CD4-positive, alpha-beta T cell treated with Interleukin-21 for 1 hour (primary cell): Measurements from ENCODE around the gene MCF2L2.
"Not testable (repeated sequence)": the region's sequence is repeated elsewhere in the genome, so short reads cannot be mapped to it uniquely, and the experiment has no call there.

Source experiments
- DNase-seq: peaks from one replicate; pipeline ENCODE4 v3.0.0-alpha.2; 2020

MCF2L2 gene

DNA sequence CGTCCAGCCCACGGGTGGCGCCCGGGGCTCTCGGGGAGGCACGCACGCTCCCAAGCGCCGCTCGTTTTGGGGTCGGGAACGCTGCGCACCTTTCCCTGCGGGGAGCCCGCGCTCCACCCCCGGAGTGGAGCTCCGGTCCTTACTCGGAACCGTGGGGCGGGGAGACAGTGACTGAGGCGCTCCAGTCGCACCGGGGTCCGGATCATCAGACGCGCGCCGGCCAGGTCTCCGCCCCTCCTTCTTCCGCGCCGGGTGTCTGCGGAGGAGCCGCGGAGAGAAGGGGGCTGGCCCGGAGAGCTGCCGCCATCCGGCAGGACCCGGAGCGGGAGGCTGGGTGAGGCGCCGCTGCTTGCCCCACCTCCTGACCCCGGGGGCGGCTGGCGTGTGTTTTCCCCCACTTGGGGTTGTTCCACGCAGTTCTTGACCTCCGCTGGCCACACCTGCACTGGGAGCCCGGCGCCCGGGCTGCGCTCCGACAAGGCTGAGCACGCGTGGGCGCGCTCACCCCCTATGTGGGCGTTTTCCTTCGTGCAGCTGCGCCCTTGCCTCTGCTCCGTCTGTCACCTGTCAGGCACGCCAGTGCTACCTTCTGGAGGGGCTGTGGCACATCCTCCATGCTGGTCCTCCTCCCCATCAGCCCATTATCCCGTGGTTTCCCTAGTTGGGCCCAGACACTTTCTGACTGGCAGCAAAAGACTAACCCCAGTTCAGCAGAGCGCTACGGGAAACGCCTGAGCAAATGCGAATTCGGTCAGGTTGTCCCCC is at the start of gene MCF2L2:
Gene MCF2L2, minus strand, starts transcription at position 173 of the 765 bp plus-strand sequence. CDS start 642 bp downstream, outside the sequence.
- peak; percentile 79 for DNase-seq

DNA sequence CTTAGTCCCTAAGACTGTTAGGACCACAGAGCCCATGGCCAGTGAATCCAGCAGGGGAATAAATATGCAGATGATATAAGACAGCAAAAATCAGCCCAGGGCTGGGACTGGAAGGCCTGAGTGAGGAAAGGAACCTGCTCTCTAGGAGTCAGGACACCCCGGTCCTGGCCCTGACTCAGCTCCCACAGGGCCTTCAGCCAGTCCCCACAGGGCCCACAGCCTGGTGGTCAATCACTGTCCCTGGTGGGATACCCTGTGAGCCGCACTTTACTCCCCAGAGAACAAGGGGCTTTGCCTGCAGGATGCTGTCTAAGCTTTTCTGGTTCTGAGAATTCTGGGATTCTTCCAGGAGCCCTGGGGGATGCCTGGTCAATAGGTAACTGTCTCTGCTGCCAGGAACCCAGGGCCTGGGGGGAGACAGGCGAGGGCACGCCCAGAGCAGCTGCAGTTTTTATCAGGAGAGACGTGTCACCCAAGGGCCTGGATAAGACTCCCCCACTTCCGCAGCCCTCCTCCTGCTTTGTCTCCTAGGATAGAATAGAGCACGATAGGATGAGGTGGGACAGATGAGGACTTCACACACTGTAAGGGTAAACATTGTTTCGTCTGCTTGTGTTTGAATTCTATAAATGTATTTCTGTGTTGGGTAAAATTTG is 49.5 kb upstream of the MCF2L2 start:
- DNase-seq = no peak

DNA sequence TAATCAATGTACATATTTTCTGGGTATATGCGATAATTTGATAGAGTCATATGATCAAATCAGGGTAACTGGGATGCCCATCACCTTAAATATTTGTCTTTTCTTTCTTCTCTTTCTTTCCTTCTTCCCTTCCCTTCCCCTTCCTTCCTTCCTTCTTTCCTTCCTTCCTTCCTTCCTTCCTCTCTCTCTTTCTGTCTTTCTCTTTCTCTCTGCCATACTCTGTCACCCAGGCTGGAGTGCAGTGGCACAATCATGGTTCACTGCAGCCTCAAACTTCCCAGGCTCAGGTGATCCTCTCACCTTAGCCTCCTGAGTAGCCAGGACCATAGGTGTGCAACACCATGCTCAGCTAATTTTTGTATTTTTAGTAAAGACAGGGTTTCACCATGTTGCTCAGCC is 47.3 kb upstream of the MCF2L2 start:
- not testable (repeated sequence) for DNase-seq

GRCh38 chr3:183475016-183475763 is 46.8 kb upstream of the MCF2L2 start:
- DNase-seq = no peak

- DNase-seq = no peak
Observed at GRCh38 chr3:183473969-183474368, 45.5 kb upstream of the MCF2L2 start.

- no peak for DNase-seq
Observed at GRCh38 chr3:183472155-183472554, 43.7 kb upstream of the MCF2L2 start.

DNA sequence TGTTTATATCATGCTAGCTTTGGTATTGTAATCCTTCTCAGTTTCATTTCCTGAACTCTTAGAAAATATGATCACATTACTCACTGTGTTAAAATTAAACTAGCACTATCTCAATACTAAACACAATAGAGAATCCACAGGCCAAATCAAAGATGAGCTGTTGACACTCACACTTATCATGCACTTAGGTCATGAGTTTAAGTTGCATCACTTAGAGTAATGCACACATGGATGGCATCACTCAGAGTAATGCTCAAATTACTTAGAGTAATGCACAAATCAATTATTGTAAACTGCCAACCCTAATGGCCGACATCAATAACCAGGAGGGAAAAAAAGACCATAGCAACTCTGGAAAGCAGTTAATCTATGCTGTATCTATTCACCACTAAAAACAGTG is 40.0 kb upstream of the MCF2L2 start:
- DNase-seq = no peak

GRCh38 chr3:183466575-183466974 is 38.2 kb upstream of the MCF2L2 start:
- DNase-seq = no peak

- DNase-seq = not testable (repeated sequence)
Observed at GRCh38 chr3:183465710-183466109, 37.3 kb upstream of the MCF2L2 start.

GRCh38 chr3:183464480-183464879 is 36.1 kb upstream of the MCF2L2 start:
- no peak for DNase-seq

DNA sequence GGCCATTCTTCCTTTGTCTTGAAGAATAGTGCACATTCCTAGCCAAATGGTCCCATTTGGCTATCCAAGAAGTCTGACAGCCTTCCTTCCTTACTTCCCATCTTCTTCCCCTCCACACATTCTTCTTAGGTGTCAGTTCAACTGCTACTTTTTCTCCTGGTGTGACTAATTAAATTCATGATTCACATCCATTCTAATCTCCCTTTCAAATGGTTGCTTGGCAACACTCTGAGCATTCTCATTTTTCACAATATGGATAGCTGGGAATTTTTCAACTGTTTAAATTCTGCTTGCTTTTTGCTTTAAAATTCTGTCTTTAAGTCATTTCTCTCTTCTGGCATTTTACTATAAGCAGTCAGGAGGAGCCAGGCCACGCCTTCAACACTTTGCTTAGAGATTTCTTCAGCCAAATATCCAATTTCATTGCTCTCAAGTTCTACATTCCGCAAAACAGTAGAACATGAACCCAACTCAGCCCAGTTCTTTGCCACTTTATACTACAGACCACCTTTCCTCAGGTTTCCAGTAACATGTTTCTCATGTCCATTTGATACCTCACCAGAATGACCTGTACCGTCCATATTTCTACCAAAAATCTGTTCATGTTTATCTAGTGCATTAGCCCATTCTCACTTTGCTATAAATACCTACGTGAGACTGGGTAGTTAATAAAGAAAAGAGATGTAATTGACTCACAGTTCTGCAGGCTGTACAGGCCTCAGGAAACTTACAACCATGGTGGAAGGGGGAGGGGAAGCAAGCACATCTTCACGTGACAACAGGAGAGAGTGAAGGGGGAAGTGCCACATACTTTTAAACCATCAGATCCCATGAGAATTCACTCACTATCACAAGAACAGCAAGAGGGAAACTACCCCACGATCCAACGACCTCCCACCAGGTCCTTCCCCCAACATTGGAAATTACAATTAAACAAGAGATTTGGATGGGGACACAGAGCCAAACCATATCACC is 31.9 kb upstream of the MCF2L2 start:
- DNase-seq = no peak

- DNase-seq = no peak
Observed at GRCh38 chr3:183455089-183455488, 26.7 kb upstream of the MCF2L2 start.

GRCh38 chr3:183454064-183454463 is 25.6 kb upstream of the MCF2L2 start:
- no peak for DNase-seq

DNA sequence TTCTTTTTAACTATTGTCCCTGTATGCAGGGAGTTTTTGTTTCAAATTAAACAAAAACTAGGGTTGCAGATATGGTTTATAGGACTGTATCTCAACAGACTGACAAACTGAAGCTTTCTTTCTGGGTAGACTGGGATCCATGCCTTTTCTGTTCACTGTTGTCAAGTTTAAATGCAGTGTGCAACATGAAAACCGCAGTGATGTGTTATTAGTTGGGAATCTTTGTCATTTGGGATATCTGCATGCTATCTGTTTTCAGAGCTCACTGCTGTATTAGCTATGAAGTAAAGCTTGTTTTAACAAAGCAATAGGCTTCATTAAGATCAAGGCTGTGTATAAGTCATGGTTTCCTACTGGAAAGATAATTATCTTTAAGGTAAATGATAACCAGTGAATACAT is 21.4 kb upstream of the MCF2L2 start:
- no peak for DNase-seq

- DNase-seq = no peak
Observed at GRCh38 chr3:183449391-183449790, 21.0 kb upstream of the MCF2L2 start.

DNA sequence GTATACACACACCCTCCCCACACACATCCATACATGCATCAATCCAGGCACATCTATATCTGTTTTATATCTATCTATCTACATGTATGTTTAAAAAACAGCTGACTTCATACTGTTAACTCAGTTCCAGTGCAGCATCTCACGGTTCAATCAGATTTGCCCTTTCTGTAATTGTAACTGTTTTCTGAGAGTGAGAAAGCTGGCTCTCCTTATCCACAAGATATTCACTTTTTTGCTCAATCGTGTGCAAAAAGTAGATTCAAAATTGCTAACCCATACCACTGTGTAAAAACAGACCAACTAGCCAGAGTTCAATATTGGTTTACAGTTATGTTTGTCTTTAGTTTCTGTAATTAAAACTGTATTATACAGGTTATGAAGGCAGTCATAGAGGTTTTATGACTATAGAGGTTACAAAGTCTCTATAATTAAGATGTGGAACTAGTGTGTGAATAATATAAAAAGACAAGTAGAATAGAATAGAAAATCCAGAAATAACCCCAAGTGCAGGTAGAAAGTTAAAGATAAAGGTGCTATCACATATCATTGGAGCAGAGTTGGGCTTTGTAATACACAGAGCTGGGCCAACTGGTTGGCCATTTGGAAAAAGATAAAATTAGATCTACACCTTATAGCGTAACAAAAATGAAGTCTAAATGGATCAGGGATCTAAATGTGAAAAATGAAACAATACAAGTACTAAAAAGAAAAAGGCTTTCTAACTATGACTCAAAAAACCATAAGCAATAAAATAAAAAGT is 20.1 kb upstream of the MCF2L2 start:
- no peak for DNase-seq

DNA sequence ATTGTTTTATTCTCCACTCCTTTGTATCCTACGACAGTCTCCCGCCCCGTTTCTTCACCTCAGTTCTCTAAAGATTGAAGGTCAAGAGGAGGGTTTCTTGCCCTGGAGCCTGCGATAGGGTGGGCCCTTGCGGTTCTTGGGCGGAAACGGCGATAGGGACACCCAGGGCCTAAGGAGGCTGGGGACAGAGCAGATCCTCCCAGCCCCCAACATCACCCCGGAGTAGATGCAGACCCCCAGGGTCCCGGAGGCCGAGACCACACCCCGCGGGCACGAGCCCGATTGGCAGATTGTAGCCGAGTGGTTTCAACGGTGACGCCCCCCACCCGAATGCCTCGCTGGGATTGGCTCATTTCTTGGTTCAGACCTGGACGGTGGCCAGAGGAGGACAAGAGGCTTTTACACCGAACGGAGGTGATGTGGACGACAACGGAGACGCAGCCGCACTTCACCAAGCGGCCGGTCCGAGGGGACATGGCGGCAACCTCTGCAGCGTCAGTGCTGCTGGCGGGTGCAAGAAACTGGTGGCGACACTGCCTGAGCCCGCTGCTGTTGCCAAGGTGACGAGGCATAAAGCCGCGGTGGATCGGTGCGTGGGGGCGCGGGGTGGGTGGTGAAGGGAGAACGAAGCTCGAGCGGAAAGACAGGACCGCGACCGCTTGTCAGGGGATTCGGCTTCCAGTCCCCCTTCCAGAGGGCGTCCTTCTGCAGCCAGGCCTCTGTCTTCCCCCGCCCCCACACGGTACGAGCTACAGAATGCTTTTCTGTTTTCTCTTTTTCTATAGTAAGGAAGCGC is 19.0 kb upstream of the MCF2L2 start:
- DNase-seq = peak; percentile 73

DNA sequence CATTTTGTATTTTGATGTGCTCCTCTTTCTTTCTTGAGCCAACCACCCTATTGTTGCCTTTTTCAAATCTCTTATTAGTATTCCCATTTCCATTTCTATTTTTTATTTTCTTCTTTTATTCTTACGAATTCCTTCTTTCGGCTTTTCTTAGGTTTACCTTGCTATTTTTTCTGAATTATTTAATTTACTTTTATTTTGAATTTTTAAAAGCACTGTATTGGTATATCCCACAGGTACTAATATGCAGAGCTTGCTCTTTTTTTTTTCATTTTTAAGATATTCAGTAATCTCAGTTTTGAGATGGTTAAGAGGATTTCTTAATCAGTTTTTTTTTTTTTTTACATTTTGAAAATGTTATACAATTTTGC is 18.4 kb upstream of the MCF2L2 start:
- DNase-seq = no peak

GRCh38 chr3:183444748-183445147 is 16.3 kb upstream of the MCF2L2 start:
- no peak for DNase-seq

GRCh38 chr3:183443395-183444385 is 15.3 kb upstream of the MCF2L2 start:
- no peak for DNase-seq
